GM12872 (cell line): ENCODE results near the gene CLNS1A.

Experiments
- CTCF ChIP-seq: IDR thresholded peaks from 3 replicates; pipeline ENCODE4 v1.5.1; 2011; ENCODE audit warnings: low read depth, mild to moderate bottlenecking, low read length, moderate library complexity; ENCODE audit not compliant: insufficient read depth

Gene CLNS1A

GRCh38 chr11:77637345-77638165, at the start of gene CLNS1A:
Gene CLNS1A (minus strand): TSS chr11:77637794. CDS start chr11:77637714, 80 bp downstream.
- no peak for TF ChIP-seq CTCF

- no peak for TF ChIP-seq CTCF
Observed at GRCh38 chr11:77687088-77687487, 49.5 kb upstream of the CLNS1A start.

GRCh38 chr11:77677138-77677537, 39.5 kb upstream of the CLNS1A start:
- TF ChIP-seq CTCF: no peak

GRCh38 chr11:77672264-77672663, 34.7 kb upstream of the CLNS1A start:
- TF ChIP-seq CTCF: no peak

GRCh38 chr11:77669848-77670511, 32.4 kb upstream of the CLNS1A start:
- TF ChIP-seq CTCF: no peak

- no peak for TF ChIP-seq CTCF
Observed at GRCh38 chr11:77668760-77669159, 31.2 kb upstream of the CLNS1A start.

- TF ChIP-seq CTCF: no peak
Observed at GRCh38 chr11:77665240-77665965, 27.8 kb upstream of the CLNS1A start.
